Measurements from ENCODE around the gene GFOD2. TPM values are rescaled to one million over a fixed set of nuclear protein-coding genes. Genes with fewer than 3 reads are reported as not detected.

The GFOD2 gene
- total and polyA plus RNA-seq, 2 of the 8 experiments (the other 6 are each of a cell fraction or from before 2014, with no cell fraction given): 21.4 to 33.2 TPM

- WGBS, 2 experiments (ENCODE audit: extremely low coverage in 1 of 2, insufficient coverage in 1 of 2, insufficient read length in 1 of 2, insufficient replicate concordance in 2 of 2, low coverage in 1 of 2, low lambda C conversion rate in 2 of 2, missing lambda C conversion rate in 1 of 2): 86% methylated on average over 2 of the region's 2 CpGs; no CpG with 5 or more reads in 1 of the 2 experiments
- H2AFZ ChIP-seq (ENCODE audit: low read length): no peak overlapping the region
- no peak for TF ChIP-seq SAP30 (IDR thresholded peaks at IDR 0.05; ENCODE audit: insufficient read depth, insufficient replicate concordance, low read length)
- TF ChIP-seq SIRT6 (IDR thresholded peaks at IDR 0.05; ENCODE audit: low read length): no peak
- TF ChIP-seq CBX8 (IDR thresholded peaks at IDR 0.05; ENCODE audit: borderline replicate concordance, low read depth, low read length): no peak
- TF ChIP-seq CBX5 (IDR thresholded peaks at IDR 0.05; ENCODE audit: low read depth, low read length): no peak
- no peak for TF ChIP-seq ATF2 (IDR thresholded peaks at IDR 0.05; ENCODE audit: low read length)
- H3K36me3 ChIP-seq (ENCODE audit: control insufficient read depth in 2 of 4, insufficient read depth in 4 of 4, low read length in 3 of 4): no peaks in the 10 kb centered on the region
- H2BK12ac ChIP-seq (ENCODE audit: low read depth, low read length): no peak overlapping the region
- POLR2A ChIA-PET (ENCODE audit: partially characterized antibody): no interaction called here
- H3K4me3 ChIP-seq (ENCODE audit: extremely low read depth in 1 of 4, insufficient read depth in 2 of 4, low read depth in 3 of 4, low read length in 4 of 4): no peak overlapping the region
- no peak for FAIRE-seq
- H4K8ac ChIP-seq (ENCODE audit: extremely low read depth, insufficient read depth, low read length): peak overlapping the region; percentile 42; the same call in 1 of the 2 replicates
- no peak overlapping the region for H2BK20ac ChIP-seq (ENCODE audit: low read length)
- no peak overlapping the region for H4K5ac ChIP-seq (ENCODE audit: insufficient read length, low read depth, low read length)
- no peak overlapping the region for H3K9ac ChIP-seq (replicated peaks in 1 of 4; ENCODE audit: extremely low read depth in 1 of 4, low read depth in 3 of 4, low read length in 3 of 4)
- H3K4me1 ChIP-seq (replicated peaks in 1 of 4; ENCODE audit: control insufficient read depth in 3 of 4, insufficient read depth in 4 of 4, low read length in 3 of 4): no peaks in the 10 kb centered on the region
- peaks cover 3% of the 10 kb centered on the region; the same call in 1 of the 2 replicates for H3K79me1 ChIP-seq (ENCODE audit: low read depth, low read length)
- no peaks in the 10 kb centered on the region for H3K27me3 ChIP-seq (replicated peaks in 1 of 4; ENCODE audit: control insufficient read depth in 3 of 4, extremely low read depth in 1 of 4, insufficient read depth in 3 of 4, low read length in 3 of 4)
- H3K56ac ChIP-seq (replicated peaks; ENCODE audit: insufficient read length, low read depth, low read length): no peak overlapping the region
- H3K23ac ChIP-seq (ENCODE audit: insufficient read length): no peak overlapping the region
- no peak overlapping the region for H3K14ac ChIP-seq (ENCODE audit: insufficient read length)
- no peak overlapping the region for H2BK15ac ChIP-seq (ENCODE audit: low read length)
- no peaks in the 10 kb centered on the region for H3K9me3 ChIP-seq (ENCODE audit: insufficient read depth in 2 of 2, low read depth in 1 of 2, low read length in 1 of 2)
- peaks cover 0 to 23% of the 10 kb centered on the region in 2 experiments for H4K20me1 ChIP-seq (replicated peaks in 1 of 2; ENCODE audit: control insufficient read depth in 1 of 2, insufficient read depth in 2 of 2, low read length in 2 of 2)
- no peak overlapping the region for H3K4me2 ChIP-seq (ENCODE audit: insufficient read depth in 1 of 2, low read depth in 2 of 2, low read length in 2 of 2)
- H4K91ac ChIP-seq (replicated peaks; ENCODE audit: insufficient read length, low read length): no peak overlapping the region
- CTCF ChIA-PET (ENCODE audit: partially characterized antibody): interaction anchor here (0.6 to 1.1 kb wide), 3 partner anchors 30 to 90 kb away, joined by 3 to 5 read pairs (median 4); no protein-coding TSS in a partner anchor
- H3K18ac ChIP-seq (ENCODE audit: extremely low read depth, low read length): no peak overlapping the region
- no peaks in the 10 kb centered on the region for H3K79me2 ChIP-seq (ENCODE audit: control insufficient read depth in 1 of 2, insufficient read depth in 2 of 2, low read length in 2 of 2)
- no peak overlapping the region for H3K4ac ChIP-seq (replicated peaks; ENCODE audit: insufficient read length, low read depth, low read length)
- H3K27ac ChIP-seq (ENCODE audit: low read depth, low read length): no peak overlapping the region
- no peaks in the 10 kb centered on the region for H3K23me2 ChIP-seq (ENCODE audit: low read depth, low read length)
- H2BK5ac ChIP-seq (ENCODE audit: low read depth, low read length): no peak overlapping the region; the same call in 1 of the 2 replicates
- no peak overlapping the region for H2BK120ac ChIP-seq (replicated peaks; ENCODE audit: low read depth, low read length)
- no peak overlapping the region for H2AK5ac ChIP-seq (ENCODE audit: low read depth, low read length)
- DNase-seq (ENCODE audit: low read depth in 1 of 2, low spot score in 2 of 2): no peak
These were observed 43.3 kb upstream of the GFOD2 start for GRCh38 chr16:67762385-67762784.

All from H1 (cell line).